CD14-positive monocyte (primary cell): ENCODE data around the gene MTSS2. TPM values are rescaled to one million over a fixed set of nuclear protein-coding genes. Genes with fewer than 3 reads are reported as not detected.
A peak's percentile ranks its signal among the peaks of the same experiment; 100 is the strongest.

Experiments used
- DNase-seq, 3 donors: peaks; one replicate each; pipeline ENCODE4 v3.0.0-alpha.2; 2011 to 2022
- H2AFZ ChIP-seq: 2 replicates; pipeline ENCODE4 v1.6.0; 2012; ENCODE audit warnings: mild to moderate bottlenecking, low read depth, low read length, inconsistent platforms; ENCODE audit not compliant: insufficient read depth, poor library complexity, severe bottlenecking
- H3K27ac ChIP-seq, 2 donors: 1 replicate in 1 of 2; 2 replicates in 1 of 2; pipeline ENCODE4 v1.5.1; 2012 to 2013; ENCODE audit warnings: low read length in 2 of 2, control low read depth in 1 of 2, inconsistent platforms in 1 of 2, low read depth in 1 of 2, mild to moderate bottlenecking in 1 of 2
- H3K27me3 ChIP-seq, 2 donors: one replicate each; pipeline versions ENCODE4 v1.6.0 to v1.6.1; 2011 to 2013; ENCODE audit warnings: low read length in 2 of 2; ENCODE audit not compliant: control insufficient read depth in 2 of 2, insufficient read depth in 2 of 2
- H3K36me3 ChIP-seq, 2 donors: replicated peaks in 1 of 2; 1 replicate in 1 of 2; 2 replicates in 1 of 2; pipeline versions ENCODE4 v1.5.1 to v1.6.1; 2012 to 2013; ENCODE audit warnings: low read length in 2 of 2, control low read depth in 1 of 2, inconsistent platforms in 1 of 2, mild to moderate bottlenecking in 1 of 2; ENCODE audit not compliant: insufficient read depth in 2 of 2, control insufficient read depth in 1 of 2
- H3K4me1 ChIP-seq, 2 donors: 1 replicate in 1 of 2; 2 replicates in 1 of 2; pipeline versions ENCODE4 v1.5.1 to v1.6.1; 2012 to 2013; ENCODE audit warnings: low read length in 2 of 2, control low read depth in 1 of 2, inconsistent platforms in 1 of 2, mild to moderate bottlenecking in 1 of 2, moderate library complexity in 1 of 2; ENCODE audit not compliant: insufficient read depth in 2 of 2, control insufficient read depth in 1 of 2
- H3K4me2 ChIP-seq: replicated peaks from 2 replicates; pipeline ENCODE3; 2012; ENCODE audit warnings: low read length, moderate library complexity, mild to moderate bottlenecking; ENCODE audit not compliant: poor library complexity, severe bottlenecking; ENCODE audit errors: extremely low read depth
- H3K4me3 ChIP-seq, 3 experiments: fragments of 200-600 bp in 1 of 3; sonication (generic) in 1 of 3; replicated peaks in 1 of 3; 1 replicate in 2 of 3; 2 replicates in 1 of 3; pipeline ENCODE4 v1.5.1; 2011 to 2013; ENCODE audit warnings: low read length in 3 of 3, mild to moderate bottlenecking in 3 of 3, control low read depth in 2 of 3, low read depth in 2 of 3, inconsistent platforms in 1 of 3, moderate library complexity in 1 of 3
- H3K79me2 ChIP-seq: 2 replicates; pipeline ENCODE4 v1.6.0; 2012; ENCODE audit warnings: mild to moderate bottlenecking, control low read depth, inconsistent platforms, low read length, moderate library complexity; ENCODE audit not compliant: insufficient read depth
- H3K9ac ChIP-seq: 2 replicates; pipeline ENCODE4 v1.6.0; 2017; ENCODE audit warnings: low read length, mild to moderate bottlenecking; ENCODE audit not compliant: insufficient read depth, poor library complexity, severe bottlenecking
- H3K9me3 ChIP-seq, 2 donors: replicated peaks in 1 of 2; 1 replicate in 1 of 2; 2 replicates in 1 of 2; pipeline versions ENCODE4 v1.5.1 to v1.6.1; 2012 to 2013; ENCODE audit warnings: low read length in 2 of 2, control low read depth in 1 of 2; ENCODE audit not compliant: control insufficient read depth in 1 of 2, insufficient read depth in 1 of 2
- H4K20me1 ChIP-seq: 2 replicates; pipeline ENCODE4 v1.6.0; 2012; ENCODE audit warnings: mild to moderate bottlenecking, low read length, control low read depth, moderate library complexity; ENCODE audit not compliant: insufficient read depth
- H3K27ac Mint-ChIP-seq, 7 donors: one replicate each; pipeline ENCODE4 v1.8.0; 2020; ENCODE audit warnings: mild to moderate bottlenecking in 7 of 7, mixed read lengths in 7 of 7, moderate library complexity in 6 of 7, inconsistent platforms in 2 of 7
- H3K27me3 Mint-ChIP-seq, 3 donors: one replicate each; pipeline ENCODE4 v1.8.0; 2021 to 2022; ENCODE audit warnings: low read depth in 3 of 3, mild to moderate bottlenecking in 3 of 3, mixed read lengths in 3 of 3, moderate library complexity in 3 of 3, inconsistent platforms in 1 of 3
- H3K36me3 Mint-ChIP-seq, 2 donors: one replicate each; pipeline ENCODE4 v1.8.0; 2020; ENCODE audit warnings: mixed read lengths in 2 of 2, inconsistent platforms in 1 of 2, mild to moderate bottlenecking in 1 of 2
- H3K4me1 Mint-ChIP-seq: one replicate; pipeline ENCODE4 v1.8.0; 2020; ENCODE audit warnings: mild to moderate bottlenecking, mixed read lengths
- H3K4me3 Mint-ChIP-seq, 2 donors: one replicate each; pipeline ENCODE4 v1.8.0; 2020; ENCODE audit warnings: mild to moderate bottlenecking in 2 of 2, mixed read lengths in 2 of 2, moderate library complexity in 1 of 2
- H3K9me3 Mint-ChIP-seq, 7 donors: one replicate each; pipeline ENCODE4 v1.8.0; 2020 to 2022; ENCODE audit warnings: mixed read lengths in 7 of 7, mild to moderate bottlenecking in 6 of 7, moderate library complexity in 6 of 7, inconsistent platforms in 2 of 7
- CTCF ChIP-seq: fragments of 200-600 bp; IDR thresholded peaks from one replicate; pipeline ENCODE4 v1.8.0; 2022; ENCODE audit warnings: antibody characterized with exemption, mild to moderate bottlenecking
- WGBS: methylation state at CpG from one replicate; pipeline ENCODE4 v1.1.5; 2013; ENCODE audit warnings: missing lambda C conversion rate; ENCODE audit not compliant: insufficient coverage; 5-methylcytosine and 5-hydroxymethylcytosine counted together
- intact Hi-C, 2 donors: fragments of 100-400 bp; cut with micrococcal nuclease; formaldehyde crosslinking; loops; one replicate each; pipeline versions ENCODE4 v1.15.0 to v1.15.1; 2023
- polyA plus RNA-seq, 3 donors: library from polyadenylated mRNA; depleted of rRNA in 1 of 3; unstranded in 2 of 3; stranded (reverse) in 1 of 3; fragments of 300-500 nt in 2 of 3; fragments of >200 nt in 1 of 3; fragmentation: Illumina TruSeq in 2 of 3; gene quantifications; 1 replicate in 2 of 3; 2 replicates in 1 of 3; pipeline ENCODE4 v1.2.3, GENCODE V29; 2012 to 2021

Gene MTSS2
- polyA plus RNA-seq, 3 donors, result 1.5 TPM; not detected in 2

DNA sequence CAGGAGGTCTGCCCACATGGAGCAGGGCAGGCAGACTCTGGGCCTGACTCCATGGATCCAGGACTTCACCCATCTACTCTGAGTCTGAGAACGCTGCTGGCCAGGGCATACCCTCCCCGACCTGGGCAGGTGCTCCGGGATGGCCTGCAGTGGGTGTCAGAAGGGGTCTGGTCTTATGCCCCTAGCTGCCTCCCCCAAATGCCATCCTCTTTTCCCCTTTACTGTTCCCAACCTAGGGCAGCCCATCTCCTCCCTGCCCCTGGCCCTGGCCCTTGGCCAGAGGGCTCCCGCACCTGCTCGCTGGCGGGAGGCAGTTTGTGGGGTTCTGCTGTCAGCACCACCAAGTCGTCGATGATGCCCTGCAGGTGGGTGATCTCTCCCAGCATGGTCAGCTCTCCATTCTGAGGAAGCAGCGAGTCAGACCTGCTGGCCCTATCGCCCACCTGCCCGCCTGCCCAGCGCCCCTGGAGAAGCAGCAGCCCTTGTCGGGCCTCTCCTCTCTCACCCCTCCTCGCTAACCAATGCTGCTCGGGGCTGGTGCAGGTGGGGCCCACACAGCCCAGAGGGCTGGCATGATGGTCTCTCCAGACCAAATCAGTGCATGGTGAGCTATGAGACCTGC lies 8.2 kb downstream of the MTSS2 start:
- H3K79me2 ChIP-seq, result no peaks in the 10 kb centered on the region

More for the DNA sequence above, 8.2 kb downstream of the MTSS2 start:
- Histone ChIP-seq H3K36me3 (no peaks in the 10 kb centered on the region), H3K4me2 (no peak overlapping the region), H3K9ac (no peak overlapping the region), H4K20me1 (no peaks in the 10 kb centered on the region), H2AFZ (no peak overlapping the region), H3K27me3 (no peaks in the 10 kb centered on the region), H3K9me3 (no peaks in the 10 kb centered on the region), H3K4me3 (no peak overlapping the region), H3K4me1 (no peaks in the 10 kb centered on the region), H3K27ac (no peak overlapping the region)
- intact Hi-C loops, result no loop called here
- peaks cover 0 to 3% (median 0%) of the 10 kb centered on the region in 7 donors for H3K9me3 Mint-ChIP-seq
- no peaks in the 10 kb centered on the region for H3K4me1 Mint-ChIP-seq
- DNase-seq, result no peak
- 95% methylated on average over 12 of the region's 15 CpGs for WGBS
- H3K36me3 Mint-ChIP-seq, result peaks cover 0 to 2% of the 10 kb centered on the region in 2 donors
- peaks cover 0 to 3% (median 0%) of the 10 kb centered on the region in 3 donors for H3K27me3 Mint-ChIP-seq
- no peak for TF ChIP-seq CTCF
- peak overlapping the region in 1 of 7 donors; percentile 50 for H3K27ac Mint-ChIP-seq
- H3K4me3 Mint-ChIP-seq, result no peak overlapping the region
